ENCODE results near the gene WDR46. TPM values are rescaled to one million over a fixed set of nuclear protein-coding genes. Genes with fewer than 3 reads are reported as not detected.
A peak's percentile ranks its signal among the peaks of the same experiment; 100 is the strongest.

The WDR46 gene
- total RNA-seq, 2 experiments from 2014 or later = 42.5 to 42.9 TPM

GRCh38 chr6:33318426-33319073 lies 29.5 kb upstream of the WDR46 start:
- Mint-ChIP-seq H3K27me3 (ENCODE audit: low read depth) (no peaks in the 10 kb centered on the region), H3K4me1 (ENCODE audit: low read depth) (peaks cover 72% of the 10 kb centered on the region), H3K4me3 (peak overlapping the region; percentile 94), H3K36me3 (ENCODE audit: low read depth) (peaks cover 32% of the 10 kb centered on the region), H3K9me3 (no peaks in the 10 kb centered on the region), H3K27ac (peak overlapping the region; percentile 95)
- CTCF ChIA-PET = interaction anchor here (0.6 to 2.3 kb wide), 9 partner anchors 17 to 289 kb away, joined by 3 to 16 read pairs (median 4); no protein-coding TSS in a partner anchor
- DNase-seq = no peak
- intact Hi-C loops (cut with micrococcal nuclease) = loop anchor here (10.0 kb wide), 1 partner anchor 474 kb away; the partner anchor contains the start of gene PSMB8

DNA sequence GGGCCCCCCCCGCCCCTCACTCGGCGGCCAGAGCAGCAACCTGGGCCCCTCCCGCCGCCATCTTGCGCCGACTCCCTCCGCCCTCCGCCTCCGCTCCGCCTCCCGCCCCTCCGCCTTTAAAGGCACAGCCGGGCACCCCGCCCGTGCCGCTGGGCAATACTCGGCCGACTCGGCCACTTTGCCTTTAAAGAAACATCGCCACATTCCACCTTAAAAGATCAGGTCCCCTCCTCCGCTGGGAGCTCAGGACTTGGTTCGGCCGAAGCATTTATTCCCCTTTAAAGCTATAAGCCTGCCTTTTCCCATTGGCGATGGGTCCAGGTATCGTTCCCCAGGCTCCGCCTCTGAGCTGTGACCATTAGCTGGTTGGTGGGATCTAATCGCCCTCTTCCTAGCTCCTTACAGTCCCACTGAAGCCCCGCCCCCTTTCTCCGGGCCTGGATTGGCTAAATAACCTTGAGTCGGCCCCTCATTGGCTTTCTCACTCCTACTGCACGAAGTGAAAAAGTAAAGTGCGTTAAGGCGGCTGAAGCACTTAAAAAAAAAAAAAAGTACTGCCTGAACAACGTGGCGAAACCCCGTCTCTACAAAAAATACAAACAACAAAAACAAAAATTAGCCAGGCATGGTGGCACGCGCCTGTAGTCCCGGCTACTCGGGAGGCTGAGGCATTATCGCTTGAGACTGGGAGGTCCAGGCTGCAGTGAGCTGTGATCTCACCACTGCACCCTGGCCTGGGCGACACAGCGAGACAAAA lies 28.8 kb upstream of the WDR46 start, which contains the start of gene ZBTB22:
Gene ZBTB22, minus strand, starts transcription at position 76 of the 757 bp plus-strand sequence. CDS start 828 bp downstream, outside the sequence.
- Mint-ChIP-seq H3K27ac (peak within 1 kb of the TSS; percentile 95), H3K27me3 (ENCODE audit: low read depth) (no peaks in the 10 kb centered on the region), H3K9me3 (no peaks in the 10 kb centered on the region), H3K36me3 (ENCODE audit: low read depth) (peaks cover 39% of the 10 kb centered on the region), H3K4me3 (peak within 1 kb of the TSS; percentile 94), H3K4me1 (ENCODE audit: low read depth) (peaks cover 72% of the 10 kb centered on the region)
- intact Hi-C loops (cut with micrococcal nuclease) = loop anchor here (1.0 to 10.0 kb wide), 2 partner anchors 73 to 473 kb away; partner anchors contain the start of genes KIFC1 and PSMB8
- CTCF ChIA-PET = interaction anchor here (0.6 to 2.3 kb wide), 10 partner anchors 18 to 290 kb away, joined by 3 to 16 read pairs (median 4); no protein-coding TSS in a partner anchor
- DNase-seq = peak; percentile 97

- Mint-ChIP-seq H3K36me3 (ENCODE audit: low read depth) (peaks cover 40% of the 10 kb centered on the region), H3K4me1 (ENCODE audit: low read depth) (peaks cover 75% of the 10 kb centered on the region), H3K27ac (peak overlapping the region; percentile 68), H3K4me3 (peak overlapping the region; percentile 94), H3K9me3 (no peaks in the 10 kb centered on the region), H3K27me3 (ENCODE audit: low read depth) (no peaks in the 10 kb centered on the region)
- intact Hi-C loops (cut with micrococcal nuclease) = loop anchor here (1.0 to 10.0 kb wide), 2 partner anchors 74 to 473 kb away; partner anchors contain the start of genes KIFC1 and PSMB8
- CTCF ChIA-PET = interaction anchor here (0.6 to 2.3 kb wide), 5 partner anchors 19 to 290 kb away, joined by 3 to 16 read pairs (median 4); no protein-coding TSS in a partner anchor
- DNase-seq = no peak
Observed at GRCh38 chr6:33317419-33317668, 28.3 kb upstream of the WDR46 start.

DNA sequence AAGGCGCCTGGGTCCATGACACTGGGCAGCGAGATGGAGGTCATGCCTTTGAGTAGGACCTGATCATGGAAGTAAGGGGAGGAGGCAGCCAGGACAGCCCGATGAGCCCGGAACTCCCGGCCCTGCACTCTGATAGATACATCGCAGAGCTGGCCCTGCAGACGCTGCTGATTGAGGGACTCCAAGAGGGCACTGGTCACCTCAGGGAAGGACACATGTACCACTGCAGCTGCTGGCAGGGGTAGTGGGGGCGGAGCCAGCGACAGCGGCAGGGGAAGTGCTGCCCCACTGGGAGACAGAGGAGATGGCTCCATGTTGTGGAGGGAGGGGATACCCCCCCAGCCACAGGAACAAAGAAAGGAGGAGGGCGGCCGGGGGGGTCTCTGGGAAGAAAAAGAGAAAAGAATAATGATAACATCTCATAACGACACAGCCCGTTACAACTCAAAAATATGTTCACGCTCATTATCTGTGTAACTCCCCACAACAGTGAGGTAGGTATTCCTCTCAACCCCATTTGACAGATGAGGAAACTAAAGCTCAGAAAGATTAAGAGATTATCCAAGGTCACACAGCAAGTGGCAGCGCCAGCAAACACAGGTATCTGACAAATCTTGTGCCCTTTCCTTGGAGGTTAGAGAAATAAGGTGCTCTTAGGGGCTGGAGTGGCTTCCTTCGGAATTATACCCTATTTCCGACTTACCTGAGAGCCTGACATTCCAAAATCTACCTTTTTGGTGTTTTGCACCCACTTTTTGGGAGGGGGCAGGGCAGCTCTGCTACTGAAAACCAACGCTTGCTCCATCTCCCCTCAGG lies 27.8 kb upstream of the WDR46 start:
- Mint-ChIP-seq H3K9me3 (no peaks in the 10 kb centered on the region), H3K27ac (peak overlapping the region; percentile 68), H3K36me3 (ENCODE audit: low read depth) (peaks cover 42% of the 10 kb centered on the region), H3K4me3 (peak overlapping the region; percentile 94), H3K27me3 (ENCODE audit: low read depth) (no peaks in the 10 kb centered on the region), H3K4me1 (ENCODE audit: low read depth) (peaks cover 76% of the 10 kb centered on the region)
- intact Hi-C loops (cut with micrococcal nuclease) = loop anchor here (1.0 to 10.0 kb wide), 2 partner anchors 74 to 472 kb away; partner anchors contain the start of genes KIFC1 and PSMB8
- DNase-seq = no peak
- CTCF ChIA-PET = interaction anchor here (0.6 to 2.3 kb wide), 3 partner anchors 28 to 112 kb away, joined by 3 to 16 read pairs (median 4); no protein-coding TSS in a partner anchor

GRCh38 chr6:33315793-33316602 lies 27.0 kb upstream of the WDR46 start:
- peak overlapping the region; percentile 99 for H3K4me3 Mint-ChIP-seq
- intact Hi-C loops (cut with micrococcal nuclease) = loop anchor here (2.0 to 10.0 kb wide), 2 partner anchors 67 to 471 kb away; partner anchors contain the start of gene PSMB8
- no peaks in the 10 kb centered on the region for H3K9me3 Mint-ChIP-seq
- DNase-seq = no peak
- no peak overlapping the region for H3K27ac Mint-ChIP-seq
- peaks cover 41% of the 10 kb centered on the region for H3K36me3 Mint-ChIP-seq (ENCODE audit: low read depth)
- CTCF ChIA-PET = no interaction called here
- peaks cover 75% of the 10 kb centered on the region for H3K4me1 Mint-ChIP-seq (ENCODE audit: low read depth)
- no peaks in the 10 kb centered on the region for H3K27me3 Mint-ChIP-seq (ENCODE audit: low read depth)

- no peaks in the 10 kb centered on the region for H3K27me3 Mint-ChIP-seq (ENCODE audit: low read depth)
- CTCF ChIA-PET = no interaction called here
- no peaks in the 10 kb centered on the region for H3K9me3 Mint-ChIP-seq
- intact Hi-C loops (cut with micrococcal nuclease) = loop anchor here (1.0 to 10.0 kb wide), 9 partner anchors 8 to 470 kb away; partner anchors contain the start of genes PSMB8 and VPS52
- DNase-seq = no peak
- peak overlapping the region; percentile 99 for H3K4me3 Mint-ChIP-seq
- H3K36me3 Mint-ChIP-seq (ENCODE audit: low read depth) = peaks cover 41% of the 10 kb centered on the region
- peaks cover 69% of the 10 kb centered on the region for H3K4me1 Mint-ChIP-seq (ENCODE audit: low read depth)
- H3K27ac Mint-ChIP-seq = peak overlapping the region; percentile 99
Observed at GRCh38 chr6:33314943-33315792, 26.1 kb upstream of the WDR46 start.

GRCh38 chr6:33314515-33314942 lies 25.5 kb upstream of the WDR46 start:
- H3K27me3 Mint-ChIP-seq (ENCODE audit: low read depth) = no peaks in the 10 kb centered on the region
- CTCF ChIA-PET = no interaction called here

GRCh38 chr6:33313709-33314514 lies 24.9 kb upstream of the WDR46 start, which contains the start of gene TAPBP:
Gene TAPBP (minus strand): TSS chr6:33314078. CDS start chr6:33314041, 37 bp downstream.
- CTCF ChIA-PET = interaction anchor here (0.6 to 3.2 kb wide), 5 partner anchors 25 to 117 kb away, joined by 3 to 29 read pairs (median 6); partner anchors contain the start of genes B3GALT4, PFDN6 and WDR46
- H3K4me1 Mint-ChIP-seq (ENCODE audit: low read depth) = peaks cover 62% of the 10 kb centered on the region
- H3K27ac Mint-ChIP-seq = peak within 1 kb of the TSS; percentile 99
- intact Hi-C loops (cut with micrococcal nuclease) = loop anchor here (1.0 to 10.0 kb wide), 10 partner anchors 9 to 469 kb away; partner anchors contain the start of genes CUTA, PSMB8 and VPS52
- no peaks in the 10 kb centered on the region for H3K9me3 Mint-ChIP-seq
- DNase-seq = peak; percentile 91
- no peaks in the 10 kb centered on the region for H3K27me3 Mint-ChIP-seq (ENCODE audit: low read depth)
- peaks cover 35% of the 10 kb centered on the region for H3K36me3 Mint-ChIP-seq (ENCODE audit: low read depth)
- H3K4me3 Mint-ChIP-seq = peak within 1 kb of the TSS; percentile 99

More at GRCh38 chr6:33314515-33314942, 25.5 kb upstream of the WDR46 start:
- peaks cover 36% of the 10 kb centered on the region for H3K36me3 Mint-ChIP-seq (ENCODE audit: low read depth)
- peak; percentile 80 for DNase-seq
- H3K4me3 Mint-ChIP-seq = peak overlapping the region; percentile 99
- peak overlapping the region; percentile 99 for H3K27ac Mint-ChIP-seq
- H3K4me1 Mint-ChIP-seq (ENCODE audit: low read depth) = peaks cover 66% of the 10 kb centered on the region
- H3K9me3 Mint-ChIP-seq = no peaks in the 10 kb centered on the region
- intact Hi-C loops (cut with micrococcal nuclease) = loop anchor here (1.0 to 10.0 kb wide), 9 partner anchors 9 to 470 kb away; partner anchors contain the start of genes PSMB8 and VPS52

GRCh38 chr6:33313105-33313708 lies 24.2 kb upstream of the WDR46 start:
- no peaks in the 10 kb centered on the region for H3K9me3 Mint-ChIP-seq
- no peaks in the 10 kb centered on the region for H3K27me3 Mint-ChIP-seq (ENCODE audit: low read depth)
- H3K36me3 Mint-ChIP-seq (ENCODE audit: low read depth) = peaks cover 37% of the 10 kb centered on the region
- peak overlapping the region; percentile 99 for H3K27ac Mint-ChIP-seq
- peak overlapping the region; percentile 99 for H3K4me3 Mint-ChIP-seq
- H3K4me1 Mint-ChIP-seq (ENCODE audit: low read depth) = peaks cover 61% of the 10 kb centered on the region
- CTCF ChIA-PET = interaction anchor here (0.6 to 3.2 kb wide), 5 partner anchors 24 to 118 kb away, joined by 3 to 29 read pairs (median 6); partner anchors contain the start of genes B3GALT4, PFDN6 and WDR46
- DNase-seq = peak; percentile 77
- intact Hi-C loops (cut with micrococcal nuclease) = loop anchor here (2.0 to 10.0 kb wide), 4 partner anchors 106 to 468 kb away; partner anchors contain the start of genes CUTA and PSMB8

Measured in activated naive CD4-positive, alpha-beta T cell treated with anti-CD3 and anti-CD28 coated beads for 36 hours (primary cell).